ENCODE data around the gene DMC1. TPM values are rescaled to one million over a fixed set of nuclear protein-coding genes. Genes with fewer than 3 reads are reported as not detected.
"Not testable (repeated sequence)": the region's sequence is repeated elsewhere in the genome, so short reads cannot be mapped to it uniquely, and the experiment has no call there.

The DMC1 gene
- not detected in 2 replicates for total RNA-seq (2014; rRNA removed; shearing (Covaris generic))

- DNase-seq (ENCODE audit: low spot score) = peak; percentile 61
Observed at GRCh38 chr22:38569972-38570778, at the start of gene DMC1. Gene DMC1 (minus strand): TSS chr22:38570183. CDS start chr22:38568256, 1,927 bp downstream.

- DNase-seq (ENCODE audit: low spot score) = no peak
Observed at GRCh38 chr22:38618682-38619081, 48.7 kb upstream of the DMC1 start.

GRCh38 chr22:38618258-38618657, 48.3 kb upstream of the DMC1 start:
- no peak for DNase-seq (ENCODE audit: low spot score)

GRCh38 chr22:38615064-38615405, 45.1 kb upstream of the DMC1 start:
- DNase-seq (ENCODE audit: low spot score) = not testable (repeated sequence)

GRCh38 chr22:38614332-38615063, 44.5 kb upstream of the DMC1 start:
- DNase-seq (ENCODE audit: low spot score) = no peak

- no peak for DNase-seq (ENCODE audit: low spot score)
Observed at GRCh38 chr22:38613588-38613987, 43.6 kb upstream of the DMC1 start.

- DNase-seq (ENCODE audit: low spot score) = no peak
Observed at GRCh38 chr22:38612217-38613006, 42.4 kb upstream of the DMC1 start.

GRCh38 chr22:38611559-38611958, 41.6 kb upstream of the DMC1 start:
- DNase-seq (ENCODE audit: low spot score) = no peak

- no peak for DNase-seq (ENCODE audit: low spot score)
Observed at GRCh38 chr22:38610234-38610633, 40.3 kb upstream of the DMC1 start.

- no peak for DNase-seq (ENCODE audit: low spot score)
Observed at GRCh38 chr22:38608992-38609750, 39.2 kb upstream of the DMC1 start.

GRCh38 chr22:38607680-38608079, 37.7 kb upstream of the DMC1 start:
- no peak for DNase-seq (ENCODE audit: low spot score)

GRCh38 chr22:38602166-38602565, 32.2 kb upstream of the DMC1 start:
- DNase-seq (ENCODE audit: low spot score) = no peak

- DNase-seq (ENCODE audit: low spot score) = no peak
Observed at GRCh38 chr22:38601221-38601764, 31.3 kb upstream of the DMC1 start.

- no peak for DNase-seq (ENCODE audit: low spot score)
Observed at GRCh38 chr22:38599466-38599865, 29.5 kb upstream of the DMC1 start.

- DNase-seq (ENCODE audit: low spot score) = not testable (repeated sequence)
Observed at GRCh38 chr22:38582923-38583322, 12.9 kb upstream of the DMC1 start.

GRCh38 chr22:38578505-38578904, 8.5 kb upstream of the DMC1 start:
- no peak for DNase-seq (ENCODE audit: low spot score)

GRCh38 chr22:38572065-38572464, 2.1 kb upstream of the DMC1 start:
- peak; percentile 63 for DNase-seq (ENCODE audit: low spot score)

- peak; percentile 39 for DNase-seq (ENCODE audit: low spot score)
Observed at GRCh38 chr22:38570779-38571364, 889 bp upstream of the DMC1 start.

- no peak for DNase-seq (ENCODE audit: low spot score)
Observed at GRCh38 chr22:38569181-38569971, 607 bp downstream of the DMC1 start.

All from HT-29 (cell line).